GM19468 (cell line): ENCODE data around the gene CENPA.
"Not testable (repeated sequence)": the region's sequence is repeated elsewhere in the genome, so short reads cannot be mapped to it uniquely, and the experiment has no call there.

ENCODE experiments used
- ATAC-seq: cut with Tn5 transposase; IDR thresholded peaks from one replicate; pipeline ENCODE4 v1.9.1; 2021; ENCODE audit warnings: mild to moderate bottlenecking, moderate library complexity, moderate number of reproducible peaks; ENCODE audit not compliant: unreplicated experiment; ENCODE audit errors: extremely low read depth

The CENPA gene

GRCh38 chr2:26785431-26786206, at the start of gene CENPA:
CENPA (plus strand) TSS chr2:26786056; CDS start chr2:26786197, 141 bp downstream.
- peak; percentile 94 for ATAC-seq

DNA sequence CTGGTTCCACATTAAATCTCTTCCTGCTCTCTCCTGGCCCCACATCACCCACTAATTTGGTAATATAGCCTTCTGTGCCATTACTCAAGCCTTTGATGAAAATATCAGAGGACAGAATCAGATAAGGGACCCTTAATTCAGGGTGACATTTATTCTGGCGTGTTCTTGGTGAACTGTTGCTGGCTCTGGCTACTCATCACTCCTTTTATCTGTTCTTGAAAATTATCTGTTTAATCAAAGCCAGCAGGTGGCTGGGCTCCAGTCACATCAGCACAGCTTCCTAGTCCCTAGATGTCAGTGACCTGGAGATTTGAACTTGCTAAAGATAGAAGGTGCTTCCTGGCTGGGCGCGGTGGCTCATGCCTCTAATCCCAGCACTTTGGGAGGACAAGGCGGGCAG, 48.6 kb upstream of the CENPA start:
- no peak for ATAC-seq

- no peak for ATAC-seq
Measured at GRCh38 chr2:26738481-26738880, 47.4 kb upstream of the CENPA start.

DNA sequence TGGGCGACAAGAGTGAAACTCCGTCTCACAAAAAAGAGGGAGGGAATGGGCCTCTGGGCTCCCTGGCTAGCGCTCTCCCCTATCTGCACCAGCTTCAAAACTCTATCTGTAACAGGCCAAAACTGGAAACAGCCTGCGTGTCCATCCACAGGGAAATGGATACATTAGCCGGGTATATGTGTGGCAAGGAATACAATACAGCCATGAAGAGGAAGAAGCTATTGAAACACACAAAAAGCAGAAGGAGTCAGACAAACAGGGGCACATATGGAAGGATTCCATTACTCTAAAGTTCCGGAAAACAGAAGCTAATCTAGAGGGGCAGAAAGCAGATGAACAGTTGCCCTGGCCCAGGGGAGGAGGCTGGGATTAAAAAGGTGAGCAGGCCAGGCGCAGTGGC, 46.3 kb upstream of the CENPA start:
- ATAC-seq = no peak

DNA sequence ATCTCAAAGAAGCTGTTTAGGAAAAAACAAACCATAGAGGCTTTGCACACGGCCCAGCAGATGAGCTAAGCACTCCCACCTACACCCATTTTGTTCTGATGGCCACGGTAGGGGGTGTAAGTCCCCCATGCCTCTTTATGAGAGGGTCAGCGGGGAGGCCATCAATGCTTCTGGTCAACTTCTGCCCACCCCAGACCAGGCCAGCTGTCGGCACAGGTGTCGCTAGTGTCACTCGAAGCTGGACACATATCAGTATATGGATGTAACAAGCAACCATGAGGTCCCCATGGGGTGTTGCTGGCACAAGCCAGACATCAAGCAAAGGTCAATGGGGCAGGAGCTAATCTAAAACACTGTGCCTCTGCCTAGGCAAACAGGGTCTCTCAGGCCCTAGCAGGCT, 45.5 kb upstream of the CENPA start:
- no peak for ATAC-seq

DNA sequence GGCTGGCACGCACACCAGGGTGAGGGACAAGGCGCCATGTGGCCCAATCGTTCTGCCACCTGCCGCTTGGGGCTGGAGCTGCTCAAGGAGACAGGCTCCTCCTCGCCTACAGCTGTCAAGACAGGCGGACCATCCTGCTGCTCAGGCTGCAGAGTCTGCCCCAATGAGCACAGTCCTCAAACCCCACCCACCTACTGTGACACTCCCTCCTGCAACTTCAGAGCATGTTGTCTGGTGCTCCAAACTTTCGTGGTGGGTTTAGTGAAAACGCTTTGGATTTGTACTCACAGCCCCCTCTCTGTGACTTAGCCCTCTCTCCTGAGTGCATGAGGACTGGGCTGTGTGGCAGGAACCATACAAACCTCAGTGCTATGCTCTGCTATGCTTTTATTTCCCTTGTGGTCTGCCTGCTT, 45.0 kb upstream of the CENPA start:
- ATAC-seq = no peak

GRCh38 chr2:26742048-26742770, 43.6 kb upstream of the CENPA start:
- ATAC-seq = no peak

DNA sequence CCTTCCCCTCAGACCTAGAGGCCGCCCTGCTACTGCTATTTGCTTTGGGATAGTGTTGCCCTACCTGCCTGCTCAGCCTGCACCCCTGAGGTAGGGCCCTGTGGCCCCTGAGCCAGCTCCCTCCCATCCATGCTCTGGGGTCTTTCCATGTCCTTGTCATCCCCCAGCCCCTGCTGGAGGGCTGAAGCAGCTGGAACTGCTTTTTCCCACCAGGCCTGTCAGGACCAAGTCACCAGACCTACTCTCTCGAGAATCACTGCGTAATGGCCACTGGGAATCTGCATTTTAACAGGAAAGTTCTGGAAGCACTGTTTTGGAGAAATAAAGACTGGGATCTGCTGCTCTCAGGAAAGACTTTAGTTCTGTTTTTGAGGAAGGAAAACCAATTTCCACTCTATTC, 42.0 kb upstream of the CENPA start:
- ATAC-seq = no peak

- ATAC-seq = no peak
Measured at GRCh38 chr2:26744953-26745352, 40.9 kb upstream of the CENPA start.

GRCh38 chr2:26745609-26746327, 40.1 kb upstream of the CENPA start:
- ATAC-seq = no peak

GRCh38 chr2:26746934-26747333, 38.9 kb upstream of the CENPA start:
- ATAC-seq = no peak

DNA sequence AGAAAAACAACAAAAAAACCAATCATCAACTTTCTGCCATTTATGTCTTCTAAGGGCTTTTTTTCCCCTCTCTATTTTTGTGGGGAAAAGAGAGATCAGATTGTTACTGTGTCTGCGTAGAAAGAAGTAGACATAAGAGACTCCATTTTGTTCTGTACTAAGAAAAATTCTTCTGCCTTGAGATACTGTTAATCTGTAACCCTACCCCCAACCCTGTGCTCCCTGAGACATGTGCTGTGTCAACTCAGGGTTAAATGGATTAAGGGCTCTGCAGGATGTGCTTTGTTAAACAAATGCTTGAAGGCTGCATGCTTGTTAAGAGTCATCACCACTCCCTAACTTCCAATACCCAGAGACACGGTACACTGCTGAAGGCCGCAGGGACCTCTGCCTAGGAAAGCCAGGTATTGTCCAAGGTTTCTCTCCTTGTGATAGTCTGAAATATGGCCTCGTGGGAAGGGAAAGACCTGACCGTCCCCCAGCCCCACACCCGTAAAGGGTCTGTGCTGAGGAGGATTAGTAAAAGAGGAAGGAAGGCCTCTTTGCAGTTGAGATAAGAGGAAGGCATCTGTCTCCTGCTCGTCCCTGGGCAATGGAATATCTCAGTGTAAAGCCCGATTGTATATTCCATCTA, 36.0 kb upstream of the CENPA start:
- ATAC-seq = not testable (repeated sequence)

DNA sequence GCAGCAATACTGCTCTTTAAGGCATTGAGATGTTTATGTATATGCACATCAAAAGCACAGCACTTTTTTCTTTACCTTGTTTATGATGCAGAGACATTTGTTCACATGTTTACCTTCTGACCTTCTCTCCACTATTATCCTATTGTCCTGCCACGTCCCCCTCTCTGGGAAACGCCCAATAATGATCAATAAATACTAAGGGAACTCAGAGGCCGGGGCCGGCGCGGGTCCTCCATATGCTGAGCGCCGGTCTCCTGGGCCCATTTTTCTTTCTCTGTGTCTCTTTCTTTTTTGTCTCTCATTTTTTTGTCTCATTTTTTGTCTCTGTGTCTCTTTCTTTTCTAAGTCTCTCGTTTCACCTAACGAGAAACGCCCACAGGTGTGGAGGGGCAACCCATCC, 35.4 kb upstream of the CENPA start:
- ATAC-seq = not testable (repeated sequence)

GRCh38 chr2:26752656-26753055, 33.2 kb upstream of the CENPA start:
- ATAC-seq = no peak

DNA sequence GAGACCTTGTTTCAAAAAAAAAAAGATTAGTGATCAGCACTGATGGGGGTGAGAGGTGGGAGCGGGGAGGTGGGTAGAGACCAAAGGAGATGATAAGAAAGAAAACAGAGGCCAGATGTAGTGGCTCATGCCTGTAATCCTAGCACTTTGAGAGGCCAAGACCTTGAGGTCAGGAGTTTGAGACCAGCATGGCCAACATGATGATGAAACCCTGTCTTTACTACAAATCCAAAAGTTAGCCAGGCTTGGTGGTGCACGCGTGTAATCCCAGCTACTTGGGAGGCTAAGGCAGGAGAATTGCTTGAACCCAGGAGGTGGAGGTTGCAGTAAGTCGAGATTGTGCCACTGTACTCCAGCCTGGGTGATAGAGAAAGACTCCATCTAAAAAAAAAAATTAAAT, 31.3 kb upstream of the CENPA start:
- no peak for ATAC-seq

- ATAC-seq = no peak
Measured at GRCh38 chr2:26754972-26755670, 30.7 kb upstream of the CENPA start.

- no peak for ATAC-seq
Measured at GRCh38 chr2:26756337-26756736, 29.5 kb upstream of the CENPA start.

DNA sequence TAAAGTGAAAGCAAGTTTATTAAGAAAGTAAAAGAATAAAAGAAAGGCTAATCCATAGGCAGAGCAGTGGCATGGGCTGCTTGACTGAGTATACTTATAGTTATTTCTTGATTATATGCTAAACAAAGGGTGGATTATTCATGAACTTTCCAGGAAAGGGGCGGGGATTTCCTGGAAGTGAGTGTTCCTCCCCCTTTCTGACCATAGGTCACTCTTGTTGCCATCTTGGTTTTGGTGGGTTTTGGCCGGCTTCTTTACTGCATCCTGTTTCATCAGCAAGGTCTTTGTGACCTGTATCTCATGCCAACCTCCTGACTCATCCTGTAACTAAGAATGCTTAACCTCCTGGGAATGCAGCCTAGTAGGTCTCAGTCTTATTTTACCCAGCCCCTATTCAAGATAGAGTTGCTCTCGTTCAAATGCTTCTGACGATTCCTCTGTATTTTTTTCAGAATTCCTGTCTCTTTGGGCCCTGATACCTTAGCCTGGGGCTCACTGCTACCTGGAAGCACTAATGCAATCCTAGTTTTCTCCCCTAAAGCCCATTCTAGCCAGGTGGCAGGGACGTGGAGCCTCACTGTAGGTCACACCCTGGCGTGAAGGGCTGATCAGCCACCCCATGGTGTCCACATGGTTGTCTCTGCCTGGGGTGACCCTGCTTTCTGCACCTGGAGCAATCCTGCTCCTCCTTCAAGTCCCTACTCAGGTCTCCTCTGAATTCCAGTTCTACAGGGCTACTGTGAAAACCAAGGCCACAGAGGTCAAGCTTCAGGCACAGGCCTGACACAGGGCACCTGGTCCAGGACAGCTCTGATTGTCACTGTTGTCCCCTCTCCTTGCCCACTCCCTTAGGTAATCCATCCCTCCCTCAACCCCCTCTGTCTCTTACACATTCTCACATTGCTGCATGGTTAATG, 27.7 kb upstream of the CENPA start:
- no peak for ATAC-seq

DNA sequence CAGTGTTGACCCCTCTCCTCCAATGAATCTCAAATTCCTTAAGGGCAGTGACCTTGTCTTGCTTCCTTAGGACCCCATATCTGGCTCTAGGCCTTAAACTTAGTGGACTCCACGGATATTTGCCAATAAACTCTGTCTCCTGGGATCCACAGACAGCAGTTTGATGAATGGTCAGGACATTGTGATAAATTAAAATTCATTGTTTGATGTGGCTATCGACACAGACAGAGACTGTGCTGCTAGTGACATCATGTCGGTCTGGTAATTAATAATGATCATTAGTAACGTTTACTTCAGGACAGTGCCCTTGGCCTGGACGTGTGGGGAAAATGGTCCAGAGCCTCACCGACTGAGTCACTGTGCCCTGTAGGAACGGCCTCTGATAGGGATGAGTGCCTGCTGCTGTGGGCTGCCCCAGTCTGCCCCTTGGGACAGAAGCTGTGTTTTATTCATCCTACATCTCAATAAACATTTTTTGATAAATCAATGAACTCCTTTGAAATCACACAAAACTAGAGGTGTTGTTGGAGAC, 27.0 kb upstream of the CENPA start:
- ATAC-seq = no peak
